Activated CD8-positive, alpha-beta memory T cell treated with anti-CD3 and anti-CD28 coated beads for 24 hours (primary cell): ENCODE results near the gene LRP10.
"Not testable (repeated sequence)": the region's sequence is repeated elsewhere in the genome, so short reads cannot be mapped to it uniquely, and the experiment has no call there.

ENCODE experiments used
- DNase-seq: peaks from one replicate; pipeline ENCODE4 v3.0.0-alpha.2; 2020

LRP10 gene

DNA sequence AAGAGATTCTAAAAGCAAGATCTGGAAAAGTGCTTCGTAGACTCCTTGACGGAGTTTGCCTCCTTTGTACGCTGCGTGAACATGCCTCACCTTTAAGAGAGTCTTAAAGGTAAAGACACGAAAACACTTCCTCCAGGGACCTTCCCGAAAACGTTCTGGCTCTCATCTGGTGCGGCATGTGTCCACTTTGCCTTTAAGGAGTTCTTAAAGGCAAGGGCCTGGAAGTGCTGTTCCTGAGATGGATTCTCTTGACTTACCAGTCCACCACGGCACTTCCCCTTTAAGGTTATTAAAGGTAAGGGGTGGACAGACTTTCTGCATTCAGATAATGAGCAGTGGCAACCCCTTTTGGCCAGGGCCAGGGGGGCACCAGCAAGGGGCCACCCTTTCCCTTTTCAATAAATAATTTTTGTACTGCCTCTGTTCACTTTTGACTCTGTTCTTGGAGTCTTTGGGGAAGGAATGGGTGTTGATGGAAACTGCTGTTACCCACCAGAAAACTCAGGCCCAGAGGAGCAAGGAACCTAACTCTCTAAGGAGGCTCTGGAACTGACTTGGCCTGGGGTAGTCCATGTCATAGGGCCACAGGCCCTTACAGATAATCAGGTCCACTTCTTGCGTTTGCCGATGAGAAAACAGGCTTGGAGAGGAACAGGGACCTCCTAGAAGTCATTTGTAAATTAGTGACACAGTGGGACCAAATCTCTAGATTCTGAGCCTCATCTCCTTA is 15.9 kb downstream of the LRP10 start:
- no peak for DNase-seq

DNA sequence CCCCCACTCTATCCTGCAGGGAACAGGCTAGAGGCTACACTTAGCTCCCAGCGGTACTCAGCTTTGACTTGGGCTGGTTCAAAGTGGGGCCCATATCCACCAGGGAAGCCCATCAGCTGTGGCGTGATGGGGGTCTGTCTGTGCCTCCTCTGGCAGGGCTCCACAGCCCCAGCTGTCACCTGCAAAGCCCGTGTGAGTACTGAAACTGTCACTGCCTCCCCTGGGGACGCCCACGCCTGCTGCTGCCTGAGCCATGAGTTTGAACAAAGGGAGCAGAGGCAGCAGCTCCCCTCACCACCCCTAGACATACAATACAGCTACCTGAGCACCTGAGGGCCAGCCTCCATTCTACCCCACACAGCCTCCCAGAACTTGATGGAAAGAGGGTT is 16.4 kb downstream of the LRP10 start:
- DNase-seq, result peak; percentile 78

DNA sequence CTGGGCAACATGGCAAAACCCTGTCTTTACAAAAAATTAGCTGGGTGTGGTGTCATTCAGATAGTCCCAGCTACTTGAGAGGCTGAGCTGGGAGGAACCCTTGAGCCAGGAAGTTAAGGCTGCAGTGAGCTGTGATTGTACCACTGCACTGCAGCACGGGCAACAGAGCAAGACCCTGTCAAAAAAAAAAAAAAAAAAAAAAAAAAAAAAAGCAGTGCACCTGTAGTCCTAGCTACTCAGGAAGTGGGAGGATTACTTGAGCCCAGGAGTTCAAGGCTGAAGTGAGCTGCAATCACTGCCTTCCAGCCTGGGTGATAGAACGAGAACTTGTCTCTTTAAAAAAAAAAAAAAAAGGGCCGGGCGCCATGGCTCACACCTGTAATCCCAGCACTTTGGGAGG is 17.1 kb downstream of the LRP10 start:
- DNase-seq, result no peak

DNA sequence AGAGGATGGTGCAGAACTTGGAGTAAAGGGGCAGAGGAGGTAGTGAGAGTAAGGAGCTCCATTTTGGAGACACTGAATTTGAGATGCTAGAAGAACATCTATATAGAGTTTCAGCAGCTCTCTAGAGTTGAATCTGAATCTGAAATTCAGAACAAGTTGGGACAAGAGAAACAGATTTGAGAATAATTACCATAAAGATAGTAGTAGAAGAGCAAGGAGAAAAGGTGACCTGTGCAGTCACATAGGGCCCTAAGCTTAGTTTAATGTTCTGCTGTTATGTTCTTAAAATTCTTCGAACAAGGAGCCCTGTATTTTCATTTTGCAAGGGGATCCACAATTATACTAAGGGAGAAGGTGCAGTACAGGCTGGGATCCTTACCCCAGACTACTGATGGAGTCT is 18.9 kb downstream of the LRP10 start:
- no peak for DNase-seq

DNA sequence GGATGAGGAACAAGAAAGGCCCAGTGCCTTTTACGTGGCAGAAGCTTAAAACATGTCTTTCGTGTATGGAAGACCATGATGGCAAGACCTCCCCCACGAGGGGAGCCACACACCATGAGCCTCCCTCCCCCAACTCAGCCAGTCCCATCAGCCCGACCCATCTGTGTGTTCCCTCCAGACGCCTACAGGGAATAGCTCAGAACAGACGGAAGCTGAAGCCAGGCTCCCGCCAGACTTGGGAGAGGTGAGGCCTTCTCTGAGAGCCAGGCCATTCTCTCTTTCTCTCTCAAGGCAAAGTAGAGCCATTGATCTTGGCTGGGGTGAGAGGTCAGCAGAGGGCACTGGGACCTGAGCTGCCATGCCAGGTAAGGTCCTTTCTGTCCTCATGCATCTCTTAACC is 20.9 kb downstream of the LRP10 start:
- no peak for DNase-seq

DNA sequence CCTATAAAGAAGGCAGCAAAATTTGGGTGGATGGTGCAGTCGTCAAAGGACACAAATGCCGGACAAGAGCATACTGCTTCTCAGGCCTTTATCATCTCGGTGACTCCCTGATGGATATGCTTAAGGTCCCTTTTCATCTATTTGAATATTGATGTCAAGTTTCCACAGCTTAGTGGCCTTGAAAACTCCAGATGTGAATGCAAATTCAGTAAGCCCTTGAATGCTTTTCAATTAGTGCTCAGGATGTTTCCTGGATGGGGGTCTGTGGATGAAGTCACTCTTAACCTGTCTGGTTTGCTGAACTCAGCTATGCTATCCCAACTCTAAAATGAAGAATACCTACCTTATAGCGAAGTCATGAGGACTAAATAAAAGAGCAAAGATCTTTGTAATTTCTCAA is 22.2 kb downstream of the LRP10 start:
- DNase-seq, result no peak

DNA sequence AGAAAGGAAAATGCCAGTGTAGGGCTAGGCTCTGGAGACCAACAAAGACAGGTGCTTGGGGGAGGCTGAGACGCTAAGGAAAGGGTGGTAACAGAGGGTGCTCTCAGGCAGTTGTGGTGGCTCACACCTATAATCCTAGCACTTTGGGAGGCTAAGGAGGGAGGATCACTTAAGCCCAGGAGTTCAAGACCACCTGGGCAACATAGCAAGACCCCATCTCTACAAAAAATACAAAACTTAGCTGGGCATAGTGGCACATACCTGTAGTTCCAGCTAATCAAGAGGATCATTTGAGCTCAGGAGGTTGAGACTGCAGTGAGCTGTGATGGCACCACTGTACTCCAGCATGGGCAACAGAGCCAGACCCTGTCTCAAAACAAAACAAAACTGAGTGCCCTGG is 23.9 kb downstream of the LRP10 start:
- DNase-seq, result no peak

DNA sequence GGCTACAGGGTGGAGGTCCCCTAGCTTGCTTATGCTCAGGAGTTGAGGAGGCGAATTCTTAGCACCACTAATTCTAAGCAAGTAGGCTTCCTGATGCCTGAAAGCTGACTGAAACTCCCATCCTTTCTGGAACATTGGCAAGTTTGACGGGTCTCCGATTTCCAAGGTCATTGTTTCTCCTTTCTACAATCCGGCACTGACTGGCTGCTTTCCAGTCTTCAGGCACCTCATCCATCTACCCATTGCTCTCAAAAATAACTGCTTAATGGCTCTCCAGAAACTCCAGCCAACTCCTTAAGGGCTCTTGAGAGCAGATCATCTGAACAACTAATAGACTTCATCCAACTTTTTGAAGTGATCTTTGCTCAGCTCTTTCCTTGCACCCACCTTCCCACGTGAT is 24.8 kb downstream of the LRP10 start:
- no peak for DNase-seq

DNA sequence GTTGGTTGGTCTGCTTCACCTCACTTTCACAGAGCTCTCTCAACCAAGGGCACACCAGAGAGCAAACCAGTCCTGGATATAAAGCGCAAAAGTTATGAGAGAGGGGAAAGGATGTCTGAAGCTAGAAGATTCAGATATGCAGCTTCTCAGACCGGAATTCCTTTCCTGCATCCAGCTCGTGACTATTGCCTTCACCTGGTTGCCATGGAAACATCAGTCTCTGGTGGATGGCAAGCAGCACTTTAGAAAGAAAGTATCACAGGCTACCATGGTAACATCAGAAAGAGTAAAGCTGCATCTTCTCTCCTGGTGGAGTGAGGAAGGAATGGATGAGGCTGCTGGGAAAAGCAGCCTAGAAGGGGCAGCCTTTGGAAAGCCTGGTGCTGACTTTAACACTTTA is 25.2 kb downstream of the LRP10 start:
- no peak for DNase-seq

DNA sequence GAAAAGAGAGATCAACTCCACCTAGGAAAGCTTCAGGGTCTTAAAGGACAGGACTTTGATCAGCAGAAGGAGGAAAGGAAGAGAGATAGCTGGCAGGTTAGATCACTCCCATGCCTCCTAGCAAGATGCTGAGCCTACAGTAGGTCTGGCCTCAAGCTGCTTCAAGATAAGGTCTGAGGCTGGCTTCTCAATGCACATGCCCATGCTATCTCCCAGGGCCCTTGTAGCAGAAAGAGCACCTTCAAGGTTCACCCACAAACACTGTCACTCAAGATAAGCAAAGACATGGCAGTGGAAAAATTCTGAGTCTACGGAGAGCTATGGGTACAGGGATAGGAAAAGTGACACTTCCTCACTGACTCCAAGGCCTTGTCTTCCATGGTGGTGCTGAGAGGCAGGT is 25.8 kb downstream of the LRP10 start:
- no peak for DNase-seq

DNA sequence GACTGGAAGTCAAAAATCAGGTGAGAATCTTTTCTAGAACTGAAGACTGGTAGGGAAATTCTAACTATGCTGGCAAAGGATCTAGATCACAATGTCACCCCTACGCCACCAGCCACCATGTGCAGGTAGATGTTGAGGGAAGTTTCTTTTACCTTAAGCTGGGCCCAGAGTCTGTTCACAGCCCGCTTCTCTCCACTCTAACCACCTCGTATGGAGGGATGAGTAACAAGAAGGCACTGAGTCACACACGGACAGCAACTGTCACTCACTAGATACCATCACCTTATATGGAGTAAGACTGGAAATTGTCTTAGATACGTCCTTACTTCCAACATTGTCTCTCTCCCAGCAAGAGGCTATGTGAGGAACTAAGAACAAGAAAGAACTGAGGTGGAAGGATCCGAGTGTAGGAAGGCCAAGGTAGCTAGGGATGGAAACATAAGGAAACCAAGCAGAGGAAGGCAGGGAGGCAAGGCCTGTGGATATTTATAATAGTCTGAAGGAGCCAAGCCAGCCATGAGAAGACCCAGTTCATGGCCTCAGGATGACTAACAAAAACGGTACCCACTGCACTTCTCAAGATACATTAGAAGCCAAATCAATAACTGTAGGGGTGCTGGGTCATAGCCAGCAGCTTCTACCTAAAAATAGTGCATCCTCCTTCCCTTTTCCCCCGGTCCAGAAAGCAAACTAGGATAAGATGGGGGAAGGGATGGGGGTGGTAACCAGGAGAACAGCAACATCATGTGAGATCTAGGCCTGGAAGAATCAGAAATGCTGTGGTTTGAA is 27.0 kb downstream of the LRP10 start:
- DNase-seq, result no peak

DNA sequence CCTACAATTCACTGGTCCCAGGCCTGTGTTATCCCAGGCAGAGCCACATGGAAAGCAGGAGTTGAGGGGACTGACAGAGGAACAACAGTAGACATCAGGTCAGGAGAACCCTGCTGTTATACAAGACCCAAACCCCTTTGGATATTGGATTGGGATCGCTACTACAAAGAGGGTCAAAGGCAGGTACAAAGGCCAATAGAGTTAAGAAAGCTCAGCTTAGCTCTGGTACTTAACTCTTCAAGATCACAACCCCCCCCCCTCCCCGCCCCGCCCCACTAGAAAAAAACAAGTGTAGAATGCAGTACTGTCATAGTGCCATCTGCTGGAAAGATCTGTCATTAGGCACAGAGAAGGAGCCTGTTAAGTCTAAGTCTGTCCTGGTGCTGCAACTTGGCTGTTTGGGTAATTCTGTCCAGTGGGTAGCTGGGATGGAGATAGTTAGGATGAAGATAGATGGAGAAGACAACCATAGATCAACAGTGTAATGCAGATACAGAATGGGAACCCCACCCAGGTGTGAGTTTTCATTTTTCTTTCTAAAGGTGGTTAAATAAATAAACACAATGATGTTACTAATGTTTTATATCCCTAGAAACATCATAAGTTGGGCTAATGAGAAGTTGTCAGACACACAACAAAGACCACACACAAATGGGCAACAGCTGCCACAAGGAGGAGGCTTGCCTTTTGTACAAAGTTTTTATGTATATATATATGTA is 28.7 kb downstream of the LRP10 start:
- no peak for DNase-seq

DNA sequence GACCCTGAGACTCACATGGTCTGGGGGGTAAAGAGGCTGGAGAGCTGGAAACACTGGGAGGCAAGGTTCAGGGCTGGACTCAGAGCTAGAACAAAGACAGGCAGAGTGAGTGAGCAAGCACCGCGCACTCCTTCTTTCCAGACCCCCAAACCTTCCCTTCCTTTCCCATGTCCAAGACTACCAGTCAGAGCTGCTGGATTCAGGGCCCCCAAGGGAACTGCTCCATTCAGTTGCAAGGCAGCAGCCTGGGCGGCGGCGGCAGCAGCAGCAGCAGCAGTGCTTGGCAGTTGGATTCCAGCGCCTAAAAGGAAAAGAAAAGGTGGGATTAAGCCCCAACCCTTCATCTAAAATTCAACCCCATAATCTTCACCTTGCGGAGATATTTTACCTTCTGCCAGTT is 30.3 kb downstream of the LRP10 start:
- DNase-seq, result no peak

DNA sequence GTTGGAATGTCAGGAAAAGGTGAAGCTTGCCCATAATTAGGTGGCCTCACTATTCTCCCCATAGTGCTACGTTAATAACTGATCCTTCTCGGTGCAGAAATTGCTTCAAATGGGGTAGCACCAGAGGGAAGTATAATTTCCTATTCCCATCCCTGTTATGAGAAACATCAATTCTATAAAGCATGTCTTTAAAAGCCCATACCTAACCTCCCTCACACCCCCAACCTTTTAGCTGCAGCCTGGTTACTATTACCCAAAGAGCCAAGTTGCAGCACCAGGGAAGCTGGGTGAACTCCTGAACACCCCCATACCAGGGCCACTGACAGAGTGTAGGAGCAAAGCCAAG is 32.2 kb downstream of the LRP10 start:
- DNase-seq, result no peak

DNA sequence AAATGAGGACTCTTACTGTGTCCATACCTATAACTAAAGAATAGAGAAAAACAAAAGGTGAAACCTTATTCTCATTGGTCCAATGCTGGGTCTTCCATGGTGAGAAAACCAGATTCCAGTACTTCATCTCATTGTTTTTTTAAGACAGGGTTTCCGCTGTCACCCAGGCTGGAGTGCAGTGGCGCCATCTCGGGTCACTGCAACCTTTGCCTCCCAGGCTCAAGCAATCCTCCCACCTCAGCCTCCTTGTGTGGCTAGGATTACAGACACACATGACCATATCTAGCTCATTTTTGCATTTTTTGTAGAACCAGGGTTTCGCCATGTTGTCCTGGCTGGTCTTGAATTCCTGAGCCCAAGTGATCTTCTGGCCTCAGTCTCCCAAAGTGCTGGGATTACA is 34.1 kb downstream of the LRP10 start:
- no peak for DNase-seq

DNA sequence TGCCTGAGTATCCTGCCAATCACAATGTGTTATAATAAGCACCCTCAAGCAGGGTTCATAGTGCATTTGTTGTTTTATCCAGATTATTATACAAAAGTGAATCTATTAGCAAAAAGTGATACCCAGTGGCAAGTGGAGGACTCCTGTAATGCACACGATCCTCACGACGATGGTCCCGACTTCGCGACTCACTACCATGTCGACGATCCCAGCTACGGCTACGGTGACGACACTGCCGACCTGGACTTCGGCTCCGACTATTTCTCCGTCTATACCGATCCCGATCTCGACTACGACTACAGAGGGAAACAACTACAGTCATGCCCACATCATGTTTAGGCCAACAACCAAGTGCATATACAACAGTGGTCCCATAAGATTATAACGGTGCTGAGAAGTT is 34.5 kb downstream of the LRP10 start:
- DNase-seq, result no peak

DNA sequence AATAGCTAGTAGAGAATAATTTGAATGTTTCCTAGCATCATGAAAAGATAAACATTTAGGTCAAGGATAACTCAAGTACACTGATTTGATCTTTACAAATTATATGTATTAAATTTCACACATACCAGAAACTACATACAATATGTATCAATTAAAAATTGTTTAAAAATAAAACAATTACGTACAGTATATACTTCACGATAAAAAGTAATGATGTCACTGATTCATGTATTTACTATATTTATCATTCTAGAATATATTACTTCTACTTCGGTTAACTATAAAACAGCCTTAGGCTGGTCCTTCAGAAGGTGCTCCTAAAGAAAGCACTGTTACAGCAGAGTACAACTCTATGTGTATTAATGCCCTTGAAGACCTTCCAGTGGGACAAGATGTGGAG is 35.9 kb downstream of the LRP10 start:
- DNase-seq, result no peak

DNA sequence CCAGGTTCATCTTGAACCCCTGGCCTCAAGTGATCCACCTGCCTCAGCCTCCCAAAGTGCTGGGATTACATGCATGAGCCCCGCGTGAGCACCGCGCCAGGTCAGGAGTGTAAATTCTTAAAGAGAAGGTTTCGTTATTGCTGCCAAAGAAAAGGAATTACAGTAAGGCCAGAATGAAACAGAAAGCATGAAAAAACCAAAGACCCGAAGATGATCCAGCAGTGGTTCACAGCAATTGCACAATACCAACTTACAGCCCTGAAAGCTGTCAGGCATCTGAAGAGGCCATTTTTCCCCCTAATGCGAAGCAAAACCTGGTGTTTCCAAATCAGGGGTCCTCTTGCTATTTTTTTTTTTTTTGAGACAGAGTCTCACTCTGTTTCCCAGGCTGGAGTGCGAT is 37.1 kb downstream of the LRP10 start:
- DNase-seq, result no peak

DNA sequence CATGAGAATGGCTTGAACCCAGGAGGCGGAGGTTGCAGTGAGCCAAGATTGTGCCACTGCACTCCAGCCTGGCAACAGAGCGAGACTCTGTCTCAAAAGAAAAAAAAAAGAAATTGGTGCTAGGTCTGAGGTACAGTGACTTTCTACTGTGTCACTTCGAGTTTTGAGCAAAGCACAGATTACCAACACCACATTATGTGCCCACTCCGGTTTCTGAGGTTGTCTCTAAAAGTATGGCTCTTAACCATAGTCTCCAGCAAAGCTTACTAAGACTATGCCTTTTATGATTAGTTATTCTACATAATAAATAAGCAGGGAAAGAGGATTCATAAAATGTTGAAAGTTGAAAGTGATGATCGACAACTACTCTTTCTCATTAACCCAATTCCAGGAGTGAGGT is 39.4 kb downstream of the LRP10 start:
- DNase-seq, result no peak

DNA sequence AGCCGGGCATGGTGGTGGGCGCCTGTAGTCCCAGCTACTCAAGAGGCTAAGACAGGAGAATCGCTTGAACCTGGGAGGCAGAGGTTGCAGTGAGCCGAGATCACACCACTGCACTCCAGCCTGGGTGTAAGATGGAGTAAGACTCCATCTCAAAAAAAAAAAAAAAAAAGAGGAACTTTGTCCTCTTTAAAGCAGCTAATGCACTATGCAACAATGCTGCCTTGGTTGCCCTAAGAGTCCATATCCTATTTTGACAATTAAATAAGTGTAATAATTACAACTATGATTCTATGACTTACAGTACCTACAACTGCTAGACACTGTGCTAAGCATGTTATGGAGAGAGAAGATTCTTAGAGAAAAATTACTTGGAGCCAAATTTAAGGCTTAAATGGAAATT is 43.3 kb downstream of the LRP10 start:
- not testable (repeated sequence) for DNase-seq

DNA sequence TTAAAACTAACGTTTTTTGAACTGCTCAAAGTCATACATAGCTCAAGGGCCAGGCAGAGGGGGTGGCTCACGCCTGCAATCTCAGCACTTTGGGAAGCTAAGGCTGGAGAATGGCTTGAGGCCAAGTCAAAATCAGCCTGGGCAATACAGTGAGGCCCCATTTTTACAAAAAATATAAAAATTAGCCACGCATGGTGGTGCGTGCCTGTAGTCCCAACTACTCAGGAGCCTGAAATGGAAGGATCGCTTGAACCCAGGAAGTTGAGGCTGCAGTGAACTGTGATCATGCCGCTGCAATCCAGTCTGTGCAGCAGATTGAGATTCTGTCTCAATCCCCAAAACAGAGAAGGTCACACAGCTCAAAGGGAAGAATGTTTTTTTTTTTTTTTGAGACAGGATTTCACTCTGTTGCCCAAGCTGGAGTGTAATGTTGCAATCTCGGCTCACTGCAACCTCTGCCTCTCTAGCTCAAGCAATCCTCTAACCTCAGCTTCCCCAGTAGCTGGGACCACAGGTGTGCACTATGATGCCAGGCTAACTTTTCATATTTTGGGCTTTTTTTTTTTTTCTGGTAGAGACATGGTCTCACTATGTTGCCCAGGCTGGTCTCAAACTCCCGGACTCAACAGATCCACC is 44.5 kb downstream of the LRP10 start:
- no peak for DNase-seq

DNA sequence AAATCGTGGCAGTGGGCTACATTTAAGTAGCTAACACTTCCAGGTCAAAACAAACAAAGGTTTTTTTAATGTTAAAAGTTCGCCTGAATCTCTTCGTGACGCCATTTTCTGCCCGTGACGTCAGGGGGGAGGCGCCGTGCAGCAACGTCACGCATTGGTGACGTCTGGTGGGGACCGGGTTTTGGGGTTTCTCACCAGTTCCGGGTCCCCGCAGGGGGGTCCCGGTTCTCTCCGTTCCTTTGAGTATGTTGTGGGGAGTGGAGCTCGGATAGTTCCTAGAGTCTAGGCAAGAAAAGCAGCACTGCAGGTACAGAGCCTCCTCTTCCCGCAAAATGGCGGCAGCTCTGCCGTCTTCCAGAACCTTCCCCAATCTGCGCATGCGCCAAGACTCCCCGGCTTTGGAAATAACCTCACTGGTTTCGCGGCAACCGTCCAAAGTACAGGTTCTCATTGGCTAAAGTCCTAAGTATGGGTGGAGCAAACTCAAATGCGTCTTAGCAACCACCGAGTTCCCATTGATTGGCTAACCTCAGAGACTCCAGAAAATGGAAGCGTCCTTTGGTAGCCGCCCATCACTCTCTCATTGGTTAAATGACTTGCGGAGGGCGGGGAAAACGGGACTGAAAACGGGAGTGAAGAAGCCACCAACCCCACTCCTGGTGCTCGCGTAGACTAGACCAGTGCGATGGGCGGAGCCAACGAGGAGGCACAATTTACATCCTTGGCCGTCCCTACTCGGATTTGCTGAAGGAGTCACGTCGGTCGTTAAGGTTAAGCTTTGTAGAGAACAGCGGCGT is 47.5 kb downstream of the LRP10 start, which contains the start of gene RBM23:
RBM23 (minus strand) TSS at position 346 of the 797 bp plus-strand sequence.
- DNase-seq, result peak; percentile 100

DNA sequence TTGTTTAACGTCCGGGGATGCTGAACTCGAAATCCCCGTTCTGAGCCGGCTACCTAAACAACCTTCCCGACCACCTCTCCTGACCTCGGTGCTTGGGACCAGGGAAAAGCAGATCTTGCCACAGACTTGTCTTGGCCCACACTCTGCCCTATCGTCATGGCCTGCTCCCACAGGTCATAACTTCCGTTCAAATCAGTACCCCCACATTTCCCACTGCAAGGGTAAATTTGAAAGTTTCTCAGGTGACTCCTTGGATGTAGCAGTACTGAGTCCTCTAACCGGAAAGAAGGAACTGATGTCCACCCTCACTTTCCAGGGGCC is 48.0 kb downstream of the LRP10 start:
- DNase-seq, result no peak
